CD4-positive, alpha-beta T cell (primary cell): Measurements from ENCODE around the gene UBE2N. TPM values are rescaled to one million over a fixed set of nuclear protein-coding genes. Genes with fewer than 3 reads are reported as not detected.

Experiments used
- ATAC-seq: fragments of 200-7000 bp; cut with Tn5 transposase; one replicate; pipeline ENCODE4 v1.10.0; 2022; ENCODE audit warnings: mild to moderate bottlenecking; ENCODE audit not compliant: poor library complexity
- CTCF ChIA-PET: fragments of 350-600 bp; sonication (Branson Sonifier 250); formaldehyde crosslinking; loops from one replicate; lab custom pipeline; 2021; ENCODE audit warnings: antibody characterized with exemption, inconsistent platforms; lab: Charles Lee
- POLR2A ChIA-PET: fragments of 350-600 bp; sonication (Branson Sonifier 250); formaldehyde crosslinking; loops from one replicate; lab custom pipeline; 2021; ENCODE audit warnings: antibody characterized with exemption, inconsistent platforms; lab: Charles Lee
- DNase-seq, 14 experiments: peaks; one replicate each; pipeline ENCODE4 v3.0.0-alpha.2; 2013 to 2020; ENCODE audit warnings: mixed read lengths in 2 of 14
- H3K27ac ChIP-seq, 2 donors: one replicate each; pipeline versions ENCODE4 v1.5.1 to v1.7.0; 2013; ENCODE audit warnings: low read length in 2 of 2, low read depth in 1 of 2, mild to moderate bottlenecking in 1 of 2
- H3K27me3 ChIP-seq, 2 experiments: 1 replicate in 1 of 2; 2 replicates in 1 of 2; pipeline versions ENCODE4 v1.6.1 to v1.7.0; 2013; ENCODE audit warnings: low read length in 2 of 2, control low read depth in 1 of 2, mild to moderate bottlenecking in 1 of 2, moderate library complexity in 1 of 2; ENCODE audit not compliant: insufficient read depth in 2 of 2, control insufficient read depth in 1 of 2
- H3K36me3 ChIP-seq: one replicate; pipeline ENCODE4 v1.6.1; 2013; ENCODE audit warnings: low read length, control low read depth; ENCODE audit not compliant: insufficient read depth
- H3K4me1 ChIP-seq: one replicate; pipeline ENCODE4 v1.6.1; 2013; ENCODE audit warnings: low read length, control low read depth; ENCODE audit not compliant: insufficient read depth
- H3K4me3 ChIP-seq: one replicate; pipeline ENCODE4 v1.5.1; 2013; ENCODE audit warnings: mild to moderate bottlenecking, low read length, moderate library complexity
- H3K9me3 ChIP-seq, 2 experiments: 1 replicate in 1 of 2; 2 replicates in 1 of 2; pipeline versions ENCODE4 v1.6.1 to v1.7.0; 2013; ENCODE audit warnings: low read length in 2 of 2, mild to moderate bottlenecking in 2 of 2, control low read depth in 1 of 2, moderate library complexity in 1 of 2; ENCODE audit not compliant: control insufficient read depth in 1 of 2, insufficient read depth in 1 of 2
- H3K27ac Mint-ChIP-seq: one replicate; pipeline ENCODE4 v1.8.0; 2020; ENCODE audit warnings: mixed read lengths
- H3K27me3 Mint-ChIP-seq: one replicate; pipeline ENCODE4 v1.8.0; 2021; ENCODE audit warnings: mixed read lengths
- H3K36me3 Mint-ChIP-seq: one replicate; pipeline ENCODE4 v1.8.0; 2021; ENCODE audit warnings: low read depth, mixed read lengths
- H3K4me1 Mint-ChIP-seq: one replicate; pipeline ENCODE4 v1.8.0; 2021; ENCODE audit warnings: low read depth, mixed read lengths
- H3K4me3 Mint-ChIP-seq: one replicate; pipeline ENCODE4 v1.8.0; 2020; ENCODE audit warnings: mild to moderate bottlenecking, mixed read lengths
- H3K9me3 Mint-ChIP-seq: one replicate; pipeline ENCODE4 v1.8.0; 2020; ENCODE audit warnings: mixed read lengths
- intact Hi-C, 2 experiments: fragments of 100-400 bp; cut with DNase I in 1 of 2; cut with micrococcal nuclease in 1 of 2; formaldehyde crosslinking; loops; one replicate each; pipeline versions ENCODE4 v1.15.1 to v1.9.0; 2023 to 2025; cut with DNase I, micrococcal nuclease
- total RNA-seq, 174 experiments: library from RNA in 2 of 174; stranded (reverse) in 2 of 174; gene quantifications; one replicate each; pipeline ENCODE4 v1.2.3 and lab custom pipeline; 2021 to 2026
- TF ChIP-seq, protein P1 (sequence below): fragments of 200-600 bp; IDR thresholded peaks from one replicate; pipeline ENCODE4 v1.8.0; 2022; ENCODE audit warnings: antibody characterized with exemption, mild to moderate bottlenecking

Gene UBE2N
- total RNA-seq, 2 experiments from 2014 or later, result 89.8 to 101 TPM

DNA sequence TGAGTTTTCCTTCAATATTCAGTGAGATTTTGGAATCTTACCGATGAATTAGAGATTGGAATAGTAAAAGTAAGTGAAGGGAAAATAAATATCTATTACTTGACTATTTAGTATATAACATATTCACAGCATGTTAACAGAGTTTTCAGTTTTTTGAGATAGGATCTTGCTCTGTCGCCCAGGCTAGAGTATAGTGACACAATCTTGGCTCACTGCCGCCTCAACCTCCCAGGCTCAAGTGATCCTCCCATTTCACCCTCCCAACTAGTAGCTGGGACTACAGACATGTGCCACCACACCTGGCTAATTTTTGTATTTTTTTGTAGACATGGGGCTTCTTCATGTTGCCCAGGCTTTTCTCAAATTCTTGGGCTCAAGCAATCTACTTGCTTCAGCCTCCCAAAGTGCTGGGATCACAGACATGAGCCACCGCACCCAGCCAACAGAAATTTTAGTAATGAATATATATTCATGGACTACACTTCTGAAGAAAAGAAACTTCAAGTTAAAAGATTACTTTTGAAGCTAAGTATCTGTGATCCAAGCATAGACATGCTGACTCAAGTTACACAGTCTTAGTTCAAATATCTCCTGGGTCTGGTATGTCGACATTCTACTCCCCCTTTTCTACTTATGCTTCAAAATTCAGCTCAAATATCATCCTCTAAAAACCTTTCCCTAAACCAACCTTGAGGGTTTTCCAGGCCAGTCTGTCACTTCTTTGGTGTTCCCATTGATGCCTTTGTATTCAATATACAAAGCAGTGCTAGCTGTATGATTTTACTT, 13.8 kb downstream of the UBE2N start:
- no peaks in the 10 kb centered on the region for H3K27me3 ChIP-seq
- peaks cover 2% of the 10 kb centered on the region for H3K36me3 ChIP-seq
- TF ChIP-seq, protein P1, sequence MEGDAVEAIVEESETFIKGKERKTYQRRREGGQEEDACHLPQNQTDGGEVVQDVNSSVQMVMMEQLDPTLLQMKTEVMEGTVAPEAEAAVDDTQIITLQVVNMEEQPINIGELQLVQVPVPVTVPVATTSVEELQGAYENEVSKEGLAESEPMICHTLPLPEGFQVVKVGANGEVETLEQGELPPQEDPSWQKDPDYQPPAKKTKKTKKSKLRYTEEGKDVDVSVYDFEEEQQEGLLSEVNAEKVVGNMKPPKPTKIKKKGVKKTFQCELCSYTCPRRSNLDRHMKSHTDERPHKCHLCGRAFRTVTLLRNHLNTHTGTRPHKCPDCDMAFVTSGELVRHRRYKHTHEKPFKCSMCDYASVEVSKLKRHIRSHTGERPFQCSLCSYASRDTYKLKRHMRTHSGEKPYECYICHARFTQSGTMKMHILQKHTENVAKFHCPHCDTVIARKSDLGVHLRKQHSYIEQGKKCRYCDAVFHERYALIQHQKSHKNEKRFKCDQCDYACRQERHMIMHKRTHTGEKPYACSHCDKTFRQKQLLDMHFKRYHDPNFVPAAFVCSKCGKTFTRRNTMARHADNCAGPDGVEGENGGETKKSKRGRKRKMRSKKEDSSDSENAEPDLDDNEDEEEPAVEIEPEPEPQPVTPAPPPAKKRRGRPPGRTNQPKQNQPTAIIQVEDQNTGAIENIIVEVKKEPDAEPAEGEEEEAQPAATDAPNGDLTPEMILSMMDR, result no peak
- peak overlapping the region; percentile 36 for H3K4me3 Mint-ChIP-seq
- peaks cover 85% of the 10 kb centered on the region for H3K4me1 Mint-ChIP-seq
- no peaks in the 10 kb centered on the region for H3K36me3 Mint-ChIP-seq
- ChIA-PET POLR2A (interaction anchor here (0.8 to 1.2 kb wide), 2 partner anchors 9 to 13 kb away, joined by 3 to 5 read pairs; no protein-coding TSS in a partner anchor), CTCF (interaction anchor here (1.2 to 1.3 kb wide), 2 partner anchors 9 to 40 kb away, joined by 4 to 7 read pairs; no protein-coding TSS in a partner anchor)
- peak overlapping the region in 1 of 2 donors; percentile 6 for H3K27ac ChIP-seq
- no peak overlapping the region for H3K4me3 ChIP-seq
- DNase-seq (no peak), ATAC-seq (no peak)
- intact Hi-C loops, result no loop called here
- H3K27ac Mint-ChIP-seq, result peak overlapping the region; percentile 80
- no peaks in the 10 kb centered on the region for H3K9me3 ChIP-seq
- H3K4me1 ChIP-seq, result peaks cover 42% of the 10 kb centered on the region
- no peaks in the 10 kb centered on the region for H3K27me3 Mint-ChIP-seq
- no peaks in the 10 kb centered on the region for H3K9me3 Mint-ChIP-seq

DNA sequence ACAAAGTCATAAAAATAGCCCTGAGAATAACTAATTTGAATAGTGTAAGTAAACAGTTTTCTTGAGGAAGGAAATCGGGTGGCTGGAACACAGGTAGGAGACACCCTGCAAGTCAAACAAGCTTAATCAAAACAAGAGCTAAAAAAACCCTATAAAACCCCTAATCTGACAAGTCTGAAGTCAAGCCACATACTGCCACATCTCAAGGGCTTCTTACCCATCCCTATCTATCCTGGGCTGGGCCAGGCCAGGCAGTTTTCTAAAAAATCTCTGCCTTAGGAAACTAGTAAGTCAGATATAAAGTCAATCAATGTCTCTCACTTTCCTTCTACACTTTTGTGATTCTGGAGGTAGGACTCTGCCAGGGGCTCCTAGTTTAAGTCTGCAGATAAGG, 15.3 kb downstream of the UBE2N start:
- peak overlapping the region; percentile 80 for H3K27ac Mint-ChIP-seq
- peak overlapping the region; percentile 8 for H3K4me3 Mint-ChIP-seq
- Histone ChIP-seq H3K27me3 (no peaks in the 10 kb centered on the region), H3K4me1 (peaks cover 38% of the 10 kb centered on the region), H3K4me3 (no peak overlapping the region), H3K36me3 (no peaks in the 10 kb centered on the region), H3K9me3 (no peaks in the 10 kb centered on the region), H3K27ac (no peak overlapping the region)
- ChIA-PET CTCF (interaction anchor here (0.6 to 2.0 kb wide), 2 partner anchors 12 to 23 kb away, joined by 3 to 5 read pairs; no protein-coding TSS in a partner anchor), POLR2A (interaction anchor here (1.0 to 2.0 kb wide), 4 partner anchors 10 to 497 kb away, joined by 3 to 12 read pairs (median 5); partner anchors contain the start of genes EEA1 and UBE2N)
- intact Hi-C loops, result no loop called here
- no peaks in the 10 kb centered on the region for H3K27me3 Mint-ChIP-seq
- H3K36me3 Mint-ChIP-seq, result no peaks in the 10 kb centered on the region
- ATAC-seq (peak; percentile 37), DNase-seq (no peak)
- peaks cover 89% of the 10 kb centered on the region for H3K4me1 Mint-ChIP-seq
- TF ChIP-seq, protein P1, result no peak
- no peaks in the 10 kb centered on the region for H3K9me3 Mint-ChIP-seq

GRCh38 chr12:93425736-93426411, 15.9 kb downstream of the UBE2N start:
- Mint-ChIP-seq H3K27ac (peak overlapping the region; percentile 80), H3K4me3 (peak overlapping the region; percentile 44), H3K36me3 (no peaks in the 10 kb centered on the region), H3K27me3 (no peaks in the 10 kb centered on the region), H3K4me1 (peaks cover 89% of the 10 kb centered on the region), H3K9me3 (no peaks in the 10 kb centered on the region)
- no peaks in the 10 kb centered on the region for H3K9me3 ChIP-seq
- ATAC-seq, result peak; percentile 30
- no peak for DNase-seq
- intact Hi-C loops, result no loop called here
- no peak overlapping the region for H3K4me3 ChIP-seq
- CTCF ChIA-PET, result interaction anchor here (0.6 to 2.0 kb wide), 2 partner anchors 11 to 23 kb away, joined by 3 to 5 read pairs; no protein-coding TSS in a partner anchor
- H3K4me1 ChIP-seq, result peaks cover 41% of the 10 kb centered on the region
- no peaks in the 10 kb centered on the region for H3K27me3 ChIP-seq
- TF ChIP-seq, protein P1, result no peak
- no peaks in the 10 kb centered on the region for H3K36me3 ChIP-seq
- POLR2A ChIA-PET, result interaction anchor here (0.8 to 2.0 kb wide), 5 partner anchors 11 to 497 kb away, joined by 3 to 12 read pairs (median 3); partner anchors contain the start of genes EEA1 and UBE2N
- no peak overlapping the region for H3K27ac ChIP-seq
